Right lobe of liver (tissue), 6 donors: ENCODE measurements around the gene PTH1R. TPM values are rescaled to one million over a fixed set of nuclear protein-coding genes. Genes with fewer than 3 reads are reported as not detected.

ENCODE experiments used
- ATAC-seq, 4 donors: fragments of 200-7000 bp; cut with Tn5 transposase; one replicate each; pipeline ENCODE4 v1.9.1; 2020; ENCODE audit warnings: mild to moderate bottlenecking in 4 of 4, moderate library complexity in 4 of 4
- DNase-seq, 3 donors: peaks; one replicate each; pipeline ENCODE4 v3.0.0-alpha.2; 2020
- H3K27ac ChIP-seq, 3 donors: fragments of 200-600 bp; one replicate each; pipeline ENCODE4 v1.8.0; 2022
- H3K27me3 ChIP-seq, 2 donors: fragments of 200-600 bp; one replicate each; pipeline ENCODE4 v1.8.0; 2022
- H3K36me3 ChIP-seq, 4 donors: fragments of 200-600 bp; sonication (generic) in 1 of 4; one replicate each; pipeline versions ENCODE4 v1.5.1 to v1.8.0; 2017 to 2022; ENCODE audit warnings: control low read depth in 1 of 4
- H3K4me1 ChIP-seq, 4 donors: fragments of 200-600 bp; sonication (generic) in 1 of 4; one replicate each; pipeline versions ENCODE4 v1.5.1 to v1.8.0; 2017 to 2022; ENCODE audit warnings: control low read depth in 1 of 4
- H3K4me3 ChIP-seq, 3 donors: fragments of 200-600 bp; one replicate each; pipeline ENCODE4 v1.8.0; 2022
- H3K9me3 ChIP-seq, 4 donors: fragments of 200-600 bp; sonication (generic) in 1 of 4; one replicate each; pipeline versions ENCODE4 v1.5.1 to v1.8.0; 2017 to 2022; ENCODE audit warnings: control low read depth in 1 of 4
- POLR2A ChIP-seq: fragments of 450-650 bp; IDR thresholded peaks from one replicate; pipeline ENCODE4 v1.6.1; 2017; ENCODE audit warnings: antibody characterized with exemption, mild to moderate bottlenecking
- WGBS: methylation state at CpG from one replicate; pipeline ENCODE4 v1.1.6; 2018; ENCODE audit warnings: low coverage, low lambda C conversion rate; ENCODE audit not compliant: insufficient coverage; ENCODE audit errors: missing lambda C conversion rate; 5-methylcytosine and 5-hydroxymethylcytosine counted together
- intact Hi-C, 2 donors: fragments of 100-400 bp; cut with DNase I; formaldehyde crosslinking; loops; one replicate each; pipeline versions ENCODE4 v1.11.2 to v1.14.1; 2022
- total RNA-seq, 6 experiments: library from RNA; depleted of rRNA in 2 of 6; stranded (reverse); fragments of >200 nt in 2 of 6; fragmentation: NEBNext Ultra II Directional in 3 of 6; extraction: Animal tissue kit (Norgen Biotek cat#: 25700) in 3 of 6; gene quantifications; one replicate each; pipeline versions ENCODE4 v1.1.0 to v1.2.4, GENCODE V29; 2016 to 2023
- TF ChIP-seq, protein P1 (sequence below), 4 donors: fragments of 200-600 bp in 3 of 4; fragments of 450-650 bp in 1 of 4; IDR thresholded peaks; one replicate each; pipeline versions ENCODE4 v1.5.1 to v1.8.0; 2016 to 2022; ENCODE audit warnings: antibody characterized with exemption in 4 of 4, mild to moderate bottlenecking in 2 of 4
- donor health status: DM: no; HTN: yes; CAD: no.
- donor health status: DM: no; HTN: no; CAD: no.
- donor health status: DM: no; HTN: no; CAD: no.
- donor health status: DM: no; HTN: yes; CAD: no.
- donor health status: DM: no; HTN: yes; CAD: no.

PTH1R gene
- total RNA-seq, 6 experiments from 2014 or later: 6.1 to 32.5 (median 16.0) TPM

DNA sequence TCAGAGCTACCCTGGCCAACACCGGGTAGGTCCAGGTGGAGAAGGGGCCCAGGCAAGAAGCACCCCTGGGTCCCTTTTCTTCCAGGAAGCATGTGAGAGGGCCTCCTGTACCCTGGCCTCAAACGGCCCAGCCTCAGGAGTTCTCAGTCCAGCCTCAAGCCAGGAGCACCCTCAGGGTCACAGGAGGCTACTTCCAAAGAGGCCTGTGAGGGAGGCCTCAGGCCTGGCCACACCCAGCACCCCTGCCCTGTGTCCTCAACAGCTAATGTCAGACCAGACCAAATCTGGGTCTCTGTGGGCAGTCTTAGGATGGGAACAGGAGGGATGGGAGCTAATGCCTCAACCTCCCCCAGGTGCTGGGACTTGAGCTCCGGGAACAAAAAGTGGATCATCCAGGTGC is 23.5 kb downstream of the PTH1R start:
- no peak for ATAC-seq
- intact Hi-C loops: loop anchor here (5.0 to 10.0 kb wide), 3 partner anchors 46 to 194 kb away; no protein-coding TSS in a partner anchor
- Histone ChIP-seq H3K36me3 (no peaks in the 10 kb centered on the region), H3K27me3 (no peaks in the 10 kb centered on the region), H3K4me1 (no peaks in the 10 kb centered on the region), H3K4me3 (no peak overlapping the region), H3K9me3 (no peaks in the 10 kb centered on the region), H3K27ac (no peak overlapping the region)
- peak in 2 of 3 donors; percentile 4 to 28 for DNase-seq
- TF ChIP-seq, protein P1, sequence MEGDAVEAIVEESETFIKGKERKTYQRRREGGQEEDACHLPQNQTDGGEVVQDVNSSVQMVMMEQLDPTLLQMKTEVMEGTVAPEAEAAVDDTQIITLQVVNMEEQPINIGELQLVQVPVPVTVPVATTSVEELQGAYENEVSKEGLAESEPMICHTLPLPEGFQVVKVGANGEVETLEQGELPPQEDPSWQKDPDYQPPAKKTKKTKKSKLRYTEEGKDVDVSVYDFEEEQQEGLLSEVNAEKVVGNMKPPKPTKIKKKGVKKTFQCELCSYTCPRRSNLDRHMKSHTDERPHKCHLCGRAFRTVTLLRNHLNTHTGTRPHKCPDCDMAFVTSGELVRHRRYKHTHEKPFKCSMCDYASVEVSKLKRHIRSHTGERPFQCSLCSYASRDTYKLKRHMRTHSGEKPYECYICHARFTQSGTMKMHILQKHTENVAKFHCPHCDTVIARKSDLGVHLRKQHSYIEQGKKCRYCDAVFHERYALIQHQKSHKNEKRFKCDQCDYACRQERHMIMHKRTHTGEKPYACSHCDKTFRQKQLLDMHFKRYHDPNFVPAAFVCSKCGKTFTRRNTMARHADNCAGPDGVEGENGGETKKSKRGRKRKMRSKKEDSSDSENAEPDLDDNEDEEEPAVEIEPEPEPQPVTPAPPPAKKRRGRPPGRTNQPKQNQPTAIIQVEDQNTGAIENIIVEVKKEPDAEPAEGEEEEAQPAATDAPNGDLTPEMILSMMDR (IDR thresholded peaks at IDR 0.05): no peak
- no peak for TF ChIP-seq POLR2A
- no CpG with 5 or more reads among the region's 3 CpGs for whole genome bisulfite sequencing

DNA sequence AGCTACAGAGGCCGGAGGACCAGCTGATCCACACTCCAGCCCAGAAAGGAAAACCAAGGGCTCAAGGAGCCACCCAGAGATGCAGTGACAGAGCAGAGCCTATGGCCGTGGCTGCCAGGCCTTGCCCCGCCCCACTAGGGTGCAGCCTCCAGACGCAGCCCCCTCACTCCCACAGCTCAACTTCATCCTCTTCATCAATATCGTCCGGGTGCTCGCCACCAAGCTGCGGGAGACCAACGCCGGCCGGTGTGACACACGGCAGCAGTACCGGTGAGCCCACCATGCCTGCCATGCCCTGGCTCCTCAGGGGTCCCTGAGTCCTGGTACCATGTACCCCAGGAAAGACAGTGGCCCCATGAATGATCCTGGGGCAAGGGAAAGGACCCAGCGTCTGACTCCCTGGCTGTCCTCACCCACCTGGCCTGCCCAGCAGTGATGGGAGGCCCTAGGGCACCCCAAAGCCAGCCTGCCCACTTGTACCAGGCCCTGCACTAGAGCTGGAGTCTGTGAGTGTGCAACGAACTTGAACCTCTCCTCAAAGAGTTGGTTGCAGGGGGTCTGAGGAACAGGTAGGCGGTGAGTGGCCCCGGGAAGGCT is 24.2 kb downstream of the PTH1R start:
- ATAC-seq (no peak), DNase-seq (peak in 2 of 3 donors; percentile 9 to 29)
- Histone ChIP-seq H3K9me3 (no peaks in the 10 kb centered on the region), H3K27ac (no peak overlapping the region), H3K36me3 (no peaks in the 10 kb centered on the region), H3K4me1 (no peaks in the 10 kb centered on the region), H3K4me3 (no peak overlapping the region), H3K27me3 (no peaks in the 10 kb centered on the region)
- 88% methylated on average over 4 of the region's 17 CpGs for WGBS
- intact Hi-C loops: loop anchor here (5.0 to 10.0 kb wide), 3 partner anchors 47 to 194 kb away; no protein-coding TSS in a partner anchor
- TF ChIP-seq, protein P1 (IDR thresholded peaks at IDR 0.05): no peak

DNA sequence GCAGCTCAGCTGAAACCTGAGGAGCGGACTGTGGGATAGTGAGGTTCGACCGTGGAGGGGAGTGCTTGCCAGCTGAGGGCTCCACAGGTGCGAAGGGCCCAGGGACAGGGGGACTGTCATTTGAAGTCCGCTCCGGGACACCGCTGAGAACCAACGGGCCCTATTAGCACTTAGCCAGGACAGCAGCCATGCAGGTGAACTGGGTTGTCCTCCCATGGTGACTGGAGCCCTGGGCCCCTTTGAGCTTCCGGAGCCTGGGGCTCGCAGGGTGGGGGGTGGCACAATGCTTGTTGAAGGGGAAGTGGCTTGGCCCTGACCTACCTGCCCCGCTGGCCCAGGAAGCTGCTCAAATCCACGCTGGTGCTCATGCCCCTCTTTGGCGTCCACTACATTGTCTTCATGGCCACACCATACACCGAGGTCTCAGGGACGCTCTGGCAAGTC is 24.7 kb downstream of the PTH1R start:
- Histone ChIP-seq H3K27me3 (no peaks in the 10 kb centered on the region), H3K36me3 (no peaks in the 10 kb centered on the region), H3K4me1 (no peaks in the 10 kb centered on the region), H3K27ac (no peak overlapping the region), H3K9me3 (no peaks in the 10 kb centered on the region), H3K4me3 (no peak overlapping the region)
- no peak for ATAC-seq
- TF ChIP-seq POLR2A: no peak
- TF ChIP-seq, protein P1 (IDR thresholded peaks at IDR 0.05): no peak
- WGBS: 80% methylated on average over 1 of the region's 15 CpGs
- intact Hi-C loops: loop anchor here (5.0 to 10.0 kb wide), 3 partner anchors 47 to 195 kb away; no protein-coding TSS in a partner anchor
- DNase-seq: peak in 2 of 3 donors; percentile 13 to 50

DNA sequence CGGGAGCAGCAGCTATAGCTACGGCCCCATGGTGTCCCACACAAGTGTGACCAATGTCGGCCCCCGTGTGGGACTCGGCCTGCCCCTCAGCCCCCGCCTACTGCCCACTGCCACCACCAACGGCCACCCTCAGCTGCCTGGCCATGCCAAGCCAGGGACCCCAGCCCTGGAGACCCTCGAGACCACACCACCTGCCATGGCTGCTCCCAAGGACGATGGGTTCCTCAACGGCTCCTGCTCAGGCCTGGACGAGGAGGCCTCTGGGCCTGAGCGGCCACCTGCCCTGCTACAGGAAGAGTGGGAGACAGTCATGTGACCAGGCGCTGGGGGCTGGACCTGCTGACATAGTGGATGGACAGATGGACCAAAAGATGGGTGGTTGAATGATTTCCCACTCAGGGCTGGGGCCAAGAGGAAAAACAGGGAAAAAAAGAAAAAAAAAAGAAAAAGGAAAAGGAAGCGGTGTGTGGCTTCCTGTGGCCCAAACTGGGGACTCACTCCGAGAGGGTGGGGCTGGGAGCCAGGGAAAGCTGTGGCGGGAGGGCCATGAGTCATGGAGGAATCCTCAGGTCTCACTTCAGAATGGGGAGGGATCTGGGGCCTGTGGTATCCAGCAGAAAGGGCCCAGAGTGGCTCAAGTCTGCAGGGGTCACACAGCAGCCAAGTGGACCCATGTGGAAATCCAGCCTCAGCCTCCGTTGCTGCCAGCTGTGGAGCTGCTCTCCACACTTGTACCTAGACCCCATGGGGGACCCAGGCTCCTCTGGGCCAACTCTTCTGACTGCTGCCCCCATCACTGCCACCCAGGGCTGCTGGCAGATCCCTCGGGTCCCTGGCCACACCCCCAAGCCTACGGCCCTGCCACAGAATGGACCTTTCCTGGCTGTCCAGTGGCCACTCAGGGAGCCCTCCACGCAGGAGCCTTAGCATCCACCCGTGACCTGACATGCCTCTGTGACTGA is 26.1 kb downstream of the PTH1R start:
- peak in 1 of 3 donors; percentile 57 for DNase-seq
- no peak for TF ChIP-seq POLR2A
- TF ChIP-seq, protein P1 (IDR thresholded peaks at IDR 0.05): no peak
- H3K36me3 ChIP-seq: no peaks in the 10 kb centered on the region
- H3K4me3 ChIP-seq: no peak overlapping the region
- no peaks in the 10 kb centered on the region for H3K9me3 ChIP-seq
- peak in 1 of 4 donors; percentile 9 for ATAC-seq
- peaks cover 0 to 10% (median 6%) of the 10 kb centered on the region in 4 donors for H3K4me1 ChIP-seq
- H3K27me3 ChIP-seq: no peaks in the 10 kb centered on the region
- intact Hi-C loops: loop anchor here (5.0 to 10.0 kb wide), 3 partner anchors 49 to 196 kb away; no protein-coding TSS in a partner anchor
- WGBS: 35% methylated on average over 6 of the region's 21 CpGs
- no peak overlapping the region for H3K27ac ChIP-seq
